GM23338 (cell line): ENCODE measurements around the gene USH2A. TPM values are rescaled to one million over a fixed set of nuclear protein-coding genes. Genes with fewer than 3 reads are reported as not detected.

Experiments used
- ATAC-seq: fragments of 200-7000 bp; cut with Tn5 transposase; 3 replicates; pipeline ENCODE4 v1.9.1; 2020
- DNase-seq: peaks from one replicate; pipeline ENCODE4 v3.0.0-alpha.2; 2015; ENCODE audit warnings: low spot score
- H2AFZ ChIP-seq: fragments of 200-600 bp; sonication (generic); 2 replicates; pipeline ENCODE4 v1.8.0; 2016; ENCODE audit warnings: antibody characterized with exemption, mild to moderate bottlenecking, moderate library complexity
- H3F3A ChIP-seq: fragments of 200-600 bp; sonication (generic); replicated peaks from 2 replicates; pipeline ENCODE4 v1.8.0; 2017; ENCODE audit warnings: antibody characterized with exemption, mixed run types, low read depth
- H3K27ac ChIP-seq: fragments of 200-600 bp; sonication (generic); 2 replicates; pipeline ENCODE4 v1.6.1; 2016; ENCODE audit warnings: low read depth
- H3K27me3 ChIP-seq: fragments of 200-600 bp; sonication (generic); 2 replicates; pipeline ENCODE4 v1.8.0; 2016; ENCODE audit warnings: mild to moderate bottlenecking, mixed run types, moderate library complexity; ENCODE audit not compliant: insufficient read depth
- H3K36me3 ChIP-seq: fragments of 200-600 bp; sonication (generic); 2 replicates; pipeline ENCODE4 v1.8.0; 2016; ENCODE audit warnings: mild to moderate bottlenecking; ENCODE audit not compliant: insufficient read depth
- H3K4me1 ChIP-seq: fragments of 200-600 bp; sonication (generic); 2 replicates; pipeline ENCODE4 v1.8.0; 2016; ENCODE audit warnings: mild to moderate bottlenecking, moderate library complexity; ENCODE audit not compliant: insufficient read depth
- H3K4me2 ChIP-seq: fragments of 200-600 bp; sonication (generic); 2 replicates; pipeline ENCODE4 v1.7.1; 2017; ENCODE audit warnings: mixed run types
- H3K4me3 ChIP-seq: fragments of 200-600 bp; sonication (generic); 2 replicates; pipeline ENCODE4 v1.6.1; 2016; ENCODE audit warnings: mixed run types
- H3K79me2 ChIP-seq: fragments of 200-600 bp; sonication (generic); replicated peaks from 2 replicates; pipeline ENCODE4 v1.8.0; 2017; ENCODE audit warnings: mild to moderate bottlenecking; ENCODE audit not compliant: insufficient read depth
- H3K9me2 ChIP-seq: fragments of 200-600 bp; sonication (generic); 2 replicates; pipeline ENCODE4 v1.8.0; 2017; ENCODE audit not compliant: insufficient read depth
- H4K20me1 ChIP-seq: fragments of 200-600 bp; sonication (generic); replicated peaks from 2 replicates; pipeline ENCODE4 v1.8.0; 2017; ENCODE audit warnings: mild to moderate bottlenecking; ENCODE audit not compliant: insufficient read depth
- H3K27ac Mint-ChIP-seq: 2 replicates; pipeline ENCODE4 v1.8.0; 2020; ENCODE audit warnings: inconsistent platforms, mild to moderate bottlenecking, moderate library complexity, mixed read lengths
- H3K27me3 Mint-ChIP-seq: 3 replicates; pipeline ENCODE4 v1.8.0; 2022; ENCODE audit warnings: low read depth, mild to moderate bottlenecking, moderate library complexity, mixed read lengths, inconsistent platforms; ENCODE audit not compliant: insufficient read depth, poor library complexity
- H3K36me3 Mint-ChIP-seq: 3 replicates; pipeline ENCODE4 v1.8.0; 2021; ENCODE audit warnings: low read depth, mild to moderate bottlenecking, inconsistent platforms, moderate library complexity, mixed read lengths
- H3K4me1 Mint-ChIP-seq: 3 replicates; pipeline ENCODE4 v1.8.0; 2020; ENCODE audit warnings: mild to moderate bottlenecking, inconsistent platforms, mixed read lengths
- H3K4me3 Mint-ChIP-seq: 3 replicates; pipeline ENCODE4 v1.8.0; 2021; ENCODE audit warnings: moderate library complexity, mild to moderate bottlenecking, inconsistent platforms, mixed read lengths
- H3K9me3 Mint-ChIP-seq: 3 replicates; pipeline ENCODE4 v1.8.0; 2020; ENCODE audit warnings: moderate library complexity, mild to moderate bottlenecking, inconsistent platforms, mixed read lengths
- CREB1 ChIP-seq: fragments of 250-450 bp; sonication (Bioruptor Pico); IDR thresholded peaks from 2 replicates; pipeline ENCODE4 v1.5.0; 2020; ENCODE audit warnings: low read depth, mild to moderate bottlenecking, moderate library complexity
- EZH2 ChIP-seq: fragments of 200-600 bp; sonication (generic); IDR thresholded peaks from one replicate; pipeline ENCODE4 v1.8.0; 2017; ENCODE audit warnings: antibody characterized with exemption, mild to moderate bottlenecking, low read depth; ENCODE audit not compliant: unreplicated experiment
- EZH2phosphoT487 ChIP-seq: fragments of 200-600 bp; sonication (generic); IDR thresholded peaks from one replicate; pipeline ENCODE4 v1.8.1; 2018; ENCODE audit warnings: antibody characterized with exemption; ENCODE audit not compliant: unreplicated experiment
- JUNB ChIP-seq: IDR thresholded peaks from one replicate; pipeline ENCODE4 v1.6.1; 2016; ENCODE audit warnings: antibody characterized with exemption; ENCODE audit not compliant: unreplicated experiment
- NANOG ChIP-seq: IDR thresholded peaks from 2 replicates; pipeline ENCODE4 v1.6.1; 2016; ENCODE audit warnings: antibody characterized with exemption, borderline replicate concordance
- POLR2AphosphoS5 ChIP-seq: IDR thresholded peaks from 2 replicates; pipeline ENCODE4 v1.6.1; 2016; ENCODE audit warnings: antibody characterized with exemption, low read depth
- STAT1 ChIP-seq: IDR thresholded peaks from one replicate; pipeline ENCODE4 v1.6.1; 2016; ENCODE audit warnings: antibody characterized with exemption; ENCODE audit not compliant: unreplicated experiment
- ZNF114 ChIP-seq: fragments of 250-450 bp; sonication (Bioruptor Pico); IDR thresholded peaks from 2 replicates; pipeline ENCODE4 v1.5.0; 2020; ENCODE audit warnings: mild to moderate bottlenecking, moderate library complexity
- ZNF331 ChIP-seq: fragments of 250-450 bp; sonication (Bioruptor Pico); IDR thresholded peaks from 2 replicates; pipeline ENCODE4 v1.5.0; 2020; ENCODE audit warnings: low read depth, mild to moderate bottlenecking, moderate library complexity
- polyA plus RNA-seq: library from polyadenylated mRNA; unstranded; fragments of >200 nt; fragmentation: Nextera tagmentation; extraction: Ambion mirVana; gene quantifications from 2 replicates; pipeline ENCODE4 v1.2.1, GENCODE V29; 2016
- total RNA-seq: library from RNA; depleted of rRNA; stranded (reverse); fragments of >200 nt; shearing (Covaris generic); gene quantifications from 2 replicates; pipeline ENCODE4 v1.2.3, GENCODE V29; 2014
- TF ChIP-seq, protein P1 (sequence below): fragments of 250-450 bp; sonication (Bioruptor Pico); IDR thresholded peaks from 2 replicates; pipeline ENCODE4 v1.5.0; 2020; ENCODE audit warnings: mild to moderate bottlenecking, moderate library complexity
- TF ChIP-seq, protein P2 (sequence below): IDR thresholded peaks from one replicate; pipeline ENCODE4 v1.6.1; 2018; ENCODE audit warnings: antibody characterized with exemption; ENCODE audit not compliant: unreplicated experiment
- TF ChIP-seq, protein P3 (sequence below): IDR thresholded peaks from 2 replicates; pipeline ENCODE4 v1.6.1; 2016; ENCODE audit warnings: antibody characterized with exemption
- TF ChIP-seq, protein P4 (sequence below), 2 experiments: fragments of 200-600 bp in 1 of 2; sonication (generic) in 1 of 2; conservative IDR thresholded peaks; 2 replicates each; pipeline versions ENCODE4 v1.5.1 to v1.6.1; 2016 to 2017; ENCODE audit warnings: antibody characterized with exemption in 2 of 2, low read depth in 2 of 2, mild to moderate bottlenecking in 2 of 2, moderate library complexity in 1 of 2

The USH2A gene
- total and polyA plus RNA-seq, 2 experiments from 2014 or later = 0.03 TPM

DNA sequence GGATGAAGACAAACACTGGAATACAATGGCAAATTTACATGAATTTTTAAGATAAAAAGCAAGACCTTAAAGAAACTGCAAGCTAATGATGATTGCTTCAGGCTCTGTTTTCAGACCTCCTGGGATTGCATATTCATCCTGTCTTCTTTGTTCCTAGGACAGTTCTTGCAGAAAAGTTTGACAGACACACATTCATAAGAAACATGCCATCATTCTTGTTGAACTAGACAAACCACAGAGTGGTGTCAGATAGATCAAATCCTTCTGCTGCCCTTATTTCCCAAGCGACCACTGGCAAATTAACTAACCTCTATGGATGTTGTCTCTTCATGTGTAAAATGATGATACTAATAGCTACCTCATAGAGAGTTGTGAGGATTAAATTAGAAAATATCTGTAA, 674.8 kb downstream of the USH2A start:
- DNase-seq = no peak
- no peak overlapping the region for H3K4me3 Mint-ChIP-seq
- no peak overlapping the region for H2AFZ ChIP-seq

More for the DNA sequence above, 674.8 kb downstream of the USH2A start:
- H3K9me3 Mint-ChIP-seq = no peaks in the 10 kb centered on the region
- Histone ChIP-seq H3K27me3 (no peaks in the 10 kb centered on the region), H4K20me1 (no peaks in the 10 kb centered on the region), H3K79me2 (no peaks in the 10 kb centered on the region), H3F3A (no peaks in the 10 kb centered on the region), H3K4me1 (no peaks in the 10 kb centered on the region), H3K4me2 (no peak overlapping the region), H3K36me3 (no peaks in the 10 kb centered on the region), H3K4me3 (no peak overlapping the region), H3K27ac (no peak overlapping the region), H3K9me2 (no peaks in the 10 kb centered on the region)
- no peaks in the 10 kb centered on the region; the same call in 2 of the 3 replicates for H3K4me1 Mint-ChIP-seq
- ATAC-seq = no peak
- H3K36me3 Mint-ChIP-seq = no peaks in the 10 kb centered on the region
- TF ChIP-seq STAT1 (no peak), ZNF114 (CRISPR knock-in tag) (no peak), JUNB (no peak), POLR2AphosphoS5 (no peak), ZNF331 (CRISPR knock-in tag) (no peak), NANOG (no peak), EZH2phosphoT487 (no peak), CREB1 (CRISPR knock-in tag) (no peak), EZH2 (no peak)
- TF ChIP-seq, protein P1, sequence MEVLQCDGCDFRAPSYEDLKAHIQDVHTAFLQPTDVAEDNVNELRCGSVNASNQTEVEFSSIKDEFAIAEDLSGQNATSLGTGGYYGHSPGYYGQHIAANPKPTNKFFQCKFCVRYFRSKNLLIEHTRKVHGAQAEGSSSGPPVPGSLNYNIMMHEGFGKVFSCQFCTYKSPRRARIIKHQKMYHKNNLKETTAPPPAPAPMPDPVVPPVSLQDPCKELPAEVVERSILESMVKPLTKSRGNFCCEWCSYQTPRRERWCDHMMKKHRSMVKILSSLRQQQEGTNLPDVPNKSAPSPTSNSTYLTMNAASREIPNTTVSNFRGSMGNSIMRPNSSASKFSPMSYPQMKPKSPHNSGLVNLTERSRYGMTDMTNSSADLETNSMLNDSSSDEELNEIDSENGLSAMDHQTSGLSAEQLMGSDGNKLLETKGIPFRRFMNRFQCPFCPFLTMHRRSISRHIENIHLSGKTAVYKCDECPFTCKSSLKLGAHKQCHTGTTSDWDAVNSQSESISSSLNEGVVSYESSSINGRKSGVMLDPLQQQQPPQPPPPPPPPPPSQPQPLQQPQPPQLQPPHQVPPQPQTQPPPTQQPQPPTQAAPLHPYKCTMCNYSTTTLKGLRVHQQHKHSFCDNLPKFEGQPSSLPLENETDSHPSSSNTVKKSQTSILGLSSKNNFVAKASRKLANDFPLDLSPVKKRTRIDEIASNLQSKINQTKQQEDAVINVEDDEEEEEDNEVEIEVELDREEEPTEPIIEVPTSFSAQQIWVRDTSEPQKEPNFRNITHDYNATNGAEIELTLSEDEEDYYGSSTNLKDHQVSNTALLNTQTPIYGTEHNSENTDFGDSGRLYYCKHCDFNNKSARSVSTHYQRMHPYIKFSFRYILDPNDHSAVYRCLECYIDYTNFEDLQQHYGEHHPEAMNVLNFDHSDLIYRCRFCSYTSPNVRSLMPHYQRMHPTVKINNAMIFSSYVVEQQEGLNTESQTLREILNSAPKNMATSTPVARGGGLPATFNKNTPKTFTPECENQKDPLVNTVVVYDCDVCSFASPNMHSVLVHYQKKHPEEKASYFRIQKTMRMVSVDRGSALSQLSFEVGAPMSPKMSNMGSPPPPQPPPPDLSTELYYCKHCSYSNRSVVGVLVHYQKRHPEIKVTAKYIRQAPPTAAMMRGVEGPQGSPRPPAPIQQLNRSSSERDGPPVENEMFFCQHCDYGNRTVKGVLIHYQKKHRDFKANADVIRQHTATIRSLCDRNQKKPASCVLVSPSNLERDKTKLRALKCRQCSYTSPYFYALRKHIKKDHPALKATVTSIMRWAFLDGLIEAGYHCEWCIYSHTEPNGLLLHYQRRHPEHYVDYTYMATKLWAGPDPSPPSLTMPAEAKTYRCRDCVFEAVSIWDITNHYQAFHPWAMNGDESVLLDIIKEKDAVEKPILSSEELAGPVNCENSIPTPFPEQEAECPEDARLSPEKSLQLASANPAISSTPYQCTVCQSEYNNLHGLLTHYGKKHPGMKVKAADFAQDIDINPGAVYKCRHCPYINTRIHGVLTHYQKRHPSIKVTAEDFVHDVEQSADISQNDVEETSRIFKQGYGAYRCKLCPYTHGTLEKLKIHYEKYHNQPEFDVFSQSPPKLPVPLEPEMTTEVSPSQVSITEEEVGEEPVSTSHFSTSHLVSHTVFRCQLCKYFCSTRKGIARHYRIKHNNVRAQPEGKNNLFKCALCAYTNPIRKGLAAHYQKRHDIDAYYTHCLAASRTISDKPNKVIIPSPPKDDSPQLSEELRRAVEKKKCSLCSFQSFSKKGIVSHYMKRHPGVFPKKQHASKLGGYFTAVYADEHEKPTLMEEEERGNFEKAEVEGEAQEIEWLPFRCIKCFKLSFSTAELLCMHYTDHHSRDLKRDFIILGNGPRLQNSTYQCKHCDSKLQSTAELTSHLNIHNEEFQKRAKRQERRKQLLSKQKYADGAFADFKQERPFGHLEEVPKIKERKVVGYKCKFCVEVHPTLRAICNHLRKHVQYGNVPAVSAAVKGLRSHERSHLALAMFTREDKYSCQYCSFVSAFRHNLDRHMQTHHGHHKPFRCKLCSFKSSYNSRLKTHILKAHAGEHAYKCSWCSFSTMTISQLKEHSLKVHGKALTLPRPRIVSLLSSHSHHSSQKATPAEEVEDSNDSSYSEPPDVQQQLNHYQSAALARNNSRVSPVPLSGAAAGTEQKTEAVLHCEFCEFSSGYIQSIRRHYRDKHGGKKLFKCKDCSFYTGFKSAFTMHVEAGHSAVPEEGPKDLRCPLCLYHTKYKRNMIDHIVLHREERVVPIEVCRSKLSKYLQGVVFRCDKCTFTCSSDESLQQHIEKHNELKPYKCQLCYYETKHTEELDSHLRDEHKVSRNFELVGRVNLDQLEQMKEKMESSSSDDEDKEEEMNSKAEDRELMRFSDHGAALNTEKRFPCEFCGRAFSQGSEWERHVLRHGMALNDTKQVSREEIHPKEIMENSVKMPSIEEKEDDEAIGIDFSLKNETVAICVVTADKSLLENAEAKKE = no peak
- TF ChIP-seq, protein P2, sequence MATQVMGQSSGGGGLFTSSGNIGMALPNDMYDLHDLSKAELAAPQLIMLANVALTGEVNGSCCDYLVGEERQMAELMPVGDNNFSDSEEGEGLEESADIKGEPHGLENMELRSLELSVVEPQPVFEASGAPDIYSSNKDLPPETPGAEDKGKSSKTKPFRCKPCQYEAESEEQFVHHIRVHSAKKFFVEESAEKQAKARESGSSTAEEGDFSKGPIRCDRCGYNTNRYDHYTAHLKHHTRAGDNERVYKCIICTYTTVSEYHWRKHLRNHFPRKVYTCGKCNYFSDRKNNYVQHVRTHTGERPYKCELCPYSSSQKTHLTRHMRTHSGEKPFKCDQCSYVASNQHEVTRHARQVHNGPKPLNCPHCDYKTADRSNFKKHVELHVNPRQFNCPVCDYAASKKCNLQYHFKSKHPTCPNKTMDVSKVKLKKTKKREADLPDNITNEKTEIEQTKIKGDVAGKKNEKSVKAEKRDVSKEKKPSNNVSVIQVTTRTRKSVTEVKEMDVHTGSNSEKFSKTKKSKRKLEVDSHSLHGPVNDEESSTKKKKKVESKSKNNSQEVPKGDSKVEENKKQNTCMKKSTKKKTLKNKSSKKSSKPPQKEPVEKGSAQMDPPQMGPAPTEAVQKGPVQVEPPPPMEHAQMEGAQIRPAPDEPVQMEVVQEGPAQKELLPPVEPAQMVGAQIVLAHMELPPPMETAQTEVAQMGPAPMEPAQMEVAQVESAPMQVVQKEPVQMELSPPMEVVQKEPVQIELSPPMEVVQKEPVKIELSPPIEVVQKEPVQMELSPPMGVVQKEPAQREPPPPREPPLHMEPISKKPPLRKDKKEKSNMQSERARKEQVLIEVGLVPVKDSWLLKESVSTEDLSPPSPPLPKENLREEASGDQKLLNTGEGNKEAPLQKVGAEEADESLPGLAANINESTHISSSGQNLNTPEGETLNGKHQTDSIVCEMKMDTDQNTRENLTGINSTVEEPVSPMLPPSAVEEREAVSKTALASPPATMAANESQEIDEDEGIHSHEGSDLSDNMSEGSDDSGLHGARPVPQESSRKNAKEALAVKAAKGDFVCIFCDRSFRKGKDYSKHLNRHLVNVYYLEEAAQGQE = no peak
- TF ChIP-seq, protein P3, sequence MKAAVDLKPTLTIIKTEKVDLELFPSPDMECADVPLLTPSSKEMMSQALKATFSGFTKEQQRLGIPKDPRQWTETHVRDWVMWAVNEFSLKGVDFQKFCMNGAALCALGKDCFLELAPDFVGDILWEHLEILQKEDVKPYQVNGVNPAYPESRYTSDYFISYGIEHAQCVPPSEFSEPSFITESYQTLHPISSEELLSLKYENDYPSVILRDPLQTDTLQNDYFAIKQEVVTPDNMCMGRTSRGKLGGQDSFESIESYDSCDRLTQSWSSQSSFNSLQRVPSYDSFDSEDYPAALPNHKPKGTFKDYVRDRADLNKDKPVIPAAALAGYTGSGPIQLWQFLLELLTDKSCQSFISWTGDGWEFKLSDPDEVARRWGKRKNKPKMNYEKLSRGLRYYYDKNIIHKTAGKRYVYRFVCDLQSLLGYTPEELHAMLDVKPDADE = no peak
- TF ChIP-seq, protein P4, sequence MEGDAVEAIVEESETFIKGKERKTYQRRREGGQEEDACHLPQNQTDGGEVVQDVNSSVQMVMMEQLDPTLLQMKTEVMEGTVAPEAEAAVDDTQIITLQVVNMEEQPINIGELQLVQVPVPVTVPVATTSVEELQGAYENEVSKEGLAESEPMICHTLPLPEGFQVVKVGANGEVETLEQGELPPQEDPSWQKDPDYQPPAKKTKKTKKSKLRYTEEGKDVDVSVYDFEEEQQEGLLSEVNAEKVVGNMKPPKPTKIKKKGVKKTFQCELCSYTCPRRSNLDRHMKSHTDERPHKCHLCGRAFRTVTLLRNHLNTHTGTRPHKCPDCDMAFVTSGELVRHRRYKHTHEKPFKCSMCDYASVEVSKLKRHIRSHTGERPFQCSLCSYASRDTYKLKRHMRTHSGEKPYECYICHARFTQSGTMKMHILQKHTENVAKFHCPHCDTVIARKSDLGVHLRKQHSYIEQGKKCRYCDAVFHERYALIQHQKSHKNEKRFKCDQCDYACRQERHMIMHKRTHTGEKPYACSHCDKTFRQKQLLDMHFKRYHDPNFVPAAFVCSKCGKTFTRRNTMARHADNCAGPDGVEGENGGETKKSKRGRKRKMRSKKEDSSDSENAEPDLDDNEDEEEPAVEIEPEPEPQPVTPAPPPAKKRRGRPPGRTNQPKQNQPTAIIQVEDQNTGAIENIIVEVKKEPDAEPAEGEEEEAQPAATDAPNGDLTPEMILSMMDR (conservative IDR thresholded peaks at IDR 0.05; ENCODE audit: low read depth in 2 of 2) = no peak
- H3K27me3 Mint-ChIP-seq = no peaks in the 10 kb centered on the region
- H3K27ac Mint-ChIP-seq = no peak overlapping the region
